NCI-H2081 (cell line): ENCODE measurements around the gene ARMH4.

ENCODE experiments used
- DNase-seq, 2 experiments: peaks; one replicate each; lab custom pipeline; 2025; lab: John Stamatoyannopoulos, UW

Gene ARMH4

DNA sequence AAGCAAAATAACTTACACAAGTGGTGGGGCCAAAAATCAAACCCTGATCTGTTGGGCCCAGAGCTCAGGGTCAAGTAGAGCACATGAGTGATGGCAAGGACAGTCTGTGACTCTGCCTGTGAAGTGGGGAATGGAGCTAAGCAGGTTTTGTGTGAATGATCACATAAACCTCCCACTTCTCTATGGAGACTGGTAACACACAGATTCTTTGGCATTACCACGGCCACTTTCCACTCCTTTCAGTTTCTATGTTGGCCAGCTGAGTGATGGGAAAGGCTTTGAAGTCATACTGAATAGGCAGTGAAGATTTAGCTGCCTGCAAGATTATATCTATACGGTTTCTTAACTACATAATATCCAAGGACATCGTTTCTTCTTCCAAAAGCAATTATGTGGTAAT lies 97.9 kb downstream of the ARMH4 start:
- no peak for DNase-seq

DNA sequence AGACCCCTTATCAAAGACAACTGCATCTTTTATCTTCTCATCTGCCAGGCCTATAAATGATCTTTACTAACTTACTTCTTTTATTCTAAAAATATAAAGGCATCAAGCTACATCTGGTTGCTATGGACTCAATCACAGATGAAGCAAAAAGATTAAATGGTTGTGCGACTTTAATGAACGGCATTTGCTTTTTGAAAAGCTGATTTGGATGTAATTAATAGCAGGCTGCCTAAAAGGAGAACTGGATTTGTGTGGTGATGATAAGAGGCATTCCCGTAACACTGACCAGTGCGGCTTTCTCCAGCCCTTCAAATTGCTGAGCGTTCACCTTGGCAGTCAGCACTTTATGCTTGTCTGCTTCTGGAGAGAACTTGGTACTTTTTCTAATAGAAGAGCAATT lies 103.8 kb downstream of the ARMH4 start:
- DNase-seq: no peak

DNA sequence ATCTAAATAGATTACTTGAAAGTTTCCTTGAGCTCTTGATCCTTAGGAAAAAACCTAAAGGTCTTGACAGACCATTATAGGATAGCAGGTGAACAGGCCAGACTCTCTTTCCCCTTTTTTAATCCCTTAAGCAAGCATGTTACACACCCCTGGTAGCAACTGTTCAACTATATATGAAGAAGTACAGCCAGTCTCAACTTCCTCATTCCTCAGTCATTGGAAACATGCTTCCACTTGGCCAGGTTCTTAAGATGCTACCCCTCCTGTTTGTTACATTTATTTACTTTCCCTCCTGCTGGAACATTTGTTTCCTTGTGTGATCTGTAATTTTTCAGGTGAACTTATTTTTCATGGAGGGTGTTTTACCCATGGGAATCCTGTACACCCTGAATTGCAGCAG lies 124.1 kb downstream of the ARMH4 start:
- DNase-seq: no peak

DNA sequence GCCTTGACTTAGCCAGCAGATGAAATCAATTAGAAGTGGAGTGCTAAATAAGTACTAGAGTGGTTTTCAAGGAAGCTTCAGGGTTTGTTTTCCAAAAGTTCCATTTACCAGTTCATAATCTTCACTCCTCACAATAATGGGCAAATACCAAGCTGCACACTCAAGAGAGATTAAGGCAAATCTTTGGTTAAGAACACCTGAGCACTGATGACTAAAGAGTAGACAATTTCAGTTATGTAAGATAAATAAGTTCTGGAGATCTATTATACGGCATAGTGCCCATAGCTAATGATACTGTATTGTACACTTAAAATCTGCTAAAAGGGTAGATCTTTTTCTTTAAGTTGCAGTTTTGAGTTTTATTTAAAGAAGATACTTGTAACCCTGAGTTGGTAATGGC lies 125.0 kb downstream of the ARMH4 start:
- DNase-seq: no peak

DNA sequence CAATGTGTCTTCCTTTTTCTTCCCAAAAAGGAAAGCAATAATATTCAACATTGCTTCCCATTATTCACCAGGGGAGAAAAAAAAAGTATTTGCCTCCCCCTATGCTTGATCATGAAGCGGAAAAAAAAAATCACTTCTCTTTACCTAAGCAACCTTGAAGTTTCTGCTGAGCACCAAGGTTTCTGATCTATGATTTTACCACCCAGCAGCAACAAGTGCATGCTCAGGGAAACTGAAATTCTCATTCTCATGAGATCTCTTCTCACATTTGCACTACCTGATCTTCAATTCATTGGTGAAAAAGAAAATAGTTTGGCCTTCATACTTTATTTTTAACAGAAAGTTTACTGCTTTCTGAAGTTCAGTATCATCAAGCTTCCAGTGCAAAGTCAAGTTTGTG lies 125.8 kb downstream of the ARMH4 start:
- no peak for DNase-seq

DNA sequence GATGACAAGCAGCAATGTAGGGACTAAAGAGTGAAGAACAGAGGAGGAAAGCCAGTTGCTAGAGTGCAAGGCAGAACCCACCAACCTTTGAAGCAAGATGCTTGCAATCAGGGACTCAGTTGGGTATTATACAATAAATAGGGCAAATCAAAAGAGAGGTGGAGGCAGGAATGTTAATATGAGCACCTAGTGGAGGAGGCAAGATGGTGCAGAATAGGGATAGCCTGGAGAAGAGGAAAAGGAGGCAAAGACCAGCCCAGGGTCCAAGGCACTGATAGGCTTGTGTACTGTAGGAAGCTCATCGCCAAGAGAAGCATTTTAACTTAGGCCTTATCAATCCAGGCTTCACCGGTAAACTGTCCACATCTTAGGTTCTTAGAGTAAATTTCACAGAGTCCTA lies 137.2 kb downstream of the ARMH4 start:
- DNase-seq: no peak

DNA sequence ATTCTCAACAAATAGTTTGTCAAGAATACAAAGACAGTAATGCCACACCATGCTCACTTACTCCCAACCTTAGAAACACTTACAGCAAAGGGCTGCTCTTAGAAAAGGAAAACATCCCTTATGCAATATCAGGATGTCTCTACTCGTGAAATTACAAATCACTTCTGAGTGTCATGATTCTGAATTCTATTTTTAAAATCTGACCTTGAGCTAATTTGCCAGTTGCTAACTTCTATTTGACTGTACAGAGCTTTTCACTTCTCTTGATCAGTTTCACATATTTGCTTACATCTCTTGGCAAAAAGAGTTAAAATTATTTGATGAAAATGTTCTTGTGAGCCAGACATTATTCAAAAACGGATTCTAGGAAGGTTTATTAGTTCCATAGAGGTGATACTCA lies 149.4 kb downstream of the ARMH4 start:
- no peak for DNase-seq

DNA sequence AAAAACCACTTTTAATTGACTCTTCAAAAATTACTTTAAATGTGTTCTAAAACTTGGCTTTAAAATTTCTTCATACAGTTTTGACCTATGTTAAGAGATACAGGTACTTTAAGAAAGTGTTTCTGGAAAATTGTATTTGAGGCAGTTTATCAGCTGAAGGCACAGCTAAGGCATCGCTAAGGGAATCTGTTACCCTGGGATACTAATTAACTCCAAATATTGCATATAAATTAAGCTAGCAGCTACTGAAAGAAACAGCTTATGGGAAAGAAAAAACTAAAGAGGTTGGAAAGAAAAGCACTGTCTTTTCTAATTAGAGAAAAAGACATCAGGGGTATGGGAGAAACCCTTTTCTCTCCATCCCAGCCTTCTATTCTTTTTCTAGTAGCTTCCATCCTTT lies 152.0 kb downstream of the ARMH4 start:
- no peak for DNase-seq

DNA sequence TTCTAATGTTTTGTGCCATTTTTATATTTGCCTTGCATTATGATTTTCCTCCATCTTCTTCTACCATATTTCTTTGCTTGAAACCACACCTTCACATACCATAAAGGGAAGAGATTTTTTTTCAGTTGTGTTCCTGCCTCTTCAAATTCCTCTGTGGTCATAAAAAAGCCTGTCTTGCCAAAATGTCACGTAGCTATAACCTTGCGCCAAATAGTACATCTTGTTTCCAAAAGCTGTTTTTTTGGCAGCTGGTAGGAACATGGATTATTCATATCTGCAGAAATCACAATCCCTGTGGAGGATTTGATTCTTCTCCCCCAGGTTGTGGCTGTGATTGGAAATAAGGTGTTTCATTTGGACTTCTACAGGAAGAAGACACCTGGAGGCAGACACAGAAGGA lies 152.5 kb downstream of the ARMH4 start:
- no peak for DNase-seq

DNA sequence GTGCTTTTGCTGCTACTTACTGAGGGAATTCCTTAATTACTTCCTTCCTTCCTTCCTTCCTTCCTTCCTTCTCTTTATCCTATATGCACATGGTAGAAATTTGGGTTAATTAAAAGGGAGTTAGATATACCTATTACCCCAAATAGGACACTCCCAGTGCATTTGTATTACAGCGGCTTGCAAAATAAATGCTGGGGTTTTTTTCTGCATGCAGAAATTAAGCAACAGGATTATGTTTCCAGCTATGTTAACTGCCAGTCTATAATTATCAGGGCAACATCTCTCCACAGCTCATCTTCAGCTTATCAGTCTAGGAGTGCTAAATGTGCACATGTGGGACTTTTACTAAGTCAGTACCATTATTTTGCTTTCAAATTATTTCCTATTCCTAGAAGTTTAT lies 153.2 kb downstream of the ARMH4 start:
- no peak for DNase-seq

DNA sequence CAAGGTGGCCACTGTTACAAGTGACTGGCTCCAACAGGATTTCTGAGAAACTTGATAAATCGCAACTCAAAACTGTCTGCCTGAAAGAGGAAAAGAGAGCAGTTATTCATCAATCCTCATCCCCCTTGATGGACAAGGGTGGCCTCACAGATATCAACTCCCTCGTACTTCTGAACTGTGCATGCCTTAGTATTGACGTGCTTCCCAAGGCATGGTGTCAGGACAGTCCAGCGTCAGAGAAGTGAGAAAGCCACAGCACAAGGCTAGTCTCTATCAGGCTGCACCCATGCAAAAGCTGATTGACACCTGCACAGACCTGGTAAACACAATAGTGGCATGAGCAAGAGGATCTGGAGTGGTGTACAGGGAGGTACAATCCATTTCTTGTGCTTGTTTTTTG lies 160.7 kb downstream of the ARMH4 start:
- DNase-seq: no peak

DNA sequence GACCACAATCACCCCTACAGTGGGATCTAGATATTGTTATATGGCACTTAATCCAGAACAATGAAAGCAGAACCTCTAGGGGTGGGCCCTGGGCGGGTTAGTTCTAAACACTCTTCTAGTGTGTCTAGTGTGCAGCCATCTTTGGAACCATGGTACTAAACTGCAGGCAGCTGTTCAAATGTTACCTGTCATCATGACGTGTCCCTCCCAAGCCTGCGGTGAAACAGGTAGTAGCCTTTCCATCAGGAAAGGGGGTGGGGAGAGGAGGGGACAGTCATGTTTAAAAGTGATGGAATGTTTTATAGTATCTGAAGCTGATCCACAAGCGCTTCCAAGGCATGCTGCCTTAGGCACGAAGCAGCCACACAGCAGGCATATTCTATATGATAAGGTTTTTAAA lies 163.6 kb downstream of the ARMH4 start:
- DNase-seq: no peak

DNA sequence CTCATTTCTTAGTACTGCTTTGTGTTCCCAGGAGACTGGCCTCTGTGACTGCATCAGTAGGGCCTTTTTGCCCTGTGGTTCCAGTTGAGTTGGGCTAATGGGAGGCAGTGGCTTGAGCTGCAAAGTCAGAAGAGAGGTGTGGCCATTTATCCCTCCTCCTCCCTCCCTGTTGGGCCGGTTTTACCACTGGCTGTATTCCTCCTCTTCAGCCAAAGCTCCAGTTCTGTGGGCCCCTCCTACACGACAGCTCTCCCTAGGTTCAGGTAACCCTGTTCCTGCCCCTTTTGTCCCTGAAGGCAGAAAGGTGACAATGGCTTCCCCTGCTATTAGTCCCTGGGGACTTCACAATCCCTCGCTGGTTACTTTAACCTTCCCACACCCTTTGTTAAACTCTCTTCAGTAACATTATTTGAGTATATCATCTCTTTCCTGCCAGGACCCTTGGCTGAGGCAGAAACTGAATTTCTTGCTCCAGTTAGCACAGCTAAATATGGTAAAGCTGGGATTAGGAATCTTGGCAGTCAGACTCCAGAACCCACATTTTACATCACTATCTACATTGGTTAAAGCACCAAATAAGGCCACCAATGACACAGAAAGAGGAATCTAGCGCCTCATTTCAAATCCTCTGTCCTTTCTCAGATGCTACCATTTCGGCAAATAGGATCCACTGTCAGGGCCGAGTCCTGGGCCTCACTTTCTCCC lies 164.3 kb downstream of the ARMH4 start:
- DNase-seq: no peak

DNA sequence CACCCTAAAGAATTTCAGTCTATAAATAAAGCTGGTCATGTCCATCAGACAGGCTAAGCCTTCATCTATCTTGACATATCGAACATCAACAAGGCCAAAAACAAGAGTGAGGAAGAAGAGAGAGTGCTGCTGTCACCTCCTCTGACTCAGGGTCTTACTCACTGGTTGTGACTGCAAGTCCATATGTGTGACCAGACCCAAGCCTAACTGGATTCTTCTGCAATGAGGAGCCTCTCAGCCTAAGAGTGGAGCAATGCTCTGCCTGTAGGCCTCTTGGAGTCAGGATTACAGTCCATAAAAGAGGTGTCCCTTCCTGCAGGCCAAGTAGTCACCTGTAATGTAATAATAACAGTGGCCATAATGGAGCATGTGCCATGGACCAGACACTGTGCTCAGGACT lies 165.0 kb downstream of the ARMH4 start:
- no peak for DNase-seq

DNA sequence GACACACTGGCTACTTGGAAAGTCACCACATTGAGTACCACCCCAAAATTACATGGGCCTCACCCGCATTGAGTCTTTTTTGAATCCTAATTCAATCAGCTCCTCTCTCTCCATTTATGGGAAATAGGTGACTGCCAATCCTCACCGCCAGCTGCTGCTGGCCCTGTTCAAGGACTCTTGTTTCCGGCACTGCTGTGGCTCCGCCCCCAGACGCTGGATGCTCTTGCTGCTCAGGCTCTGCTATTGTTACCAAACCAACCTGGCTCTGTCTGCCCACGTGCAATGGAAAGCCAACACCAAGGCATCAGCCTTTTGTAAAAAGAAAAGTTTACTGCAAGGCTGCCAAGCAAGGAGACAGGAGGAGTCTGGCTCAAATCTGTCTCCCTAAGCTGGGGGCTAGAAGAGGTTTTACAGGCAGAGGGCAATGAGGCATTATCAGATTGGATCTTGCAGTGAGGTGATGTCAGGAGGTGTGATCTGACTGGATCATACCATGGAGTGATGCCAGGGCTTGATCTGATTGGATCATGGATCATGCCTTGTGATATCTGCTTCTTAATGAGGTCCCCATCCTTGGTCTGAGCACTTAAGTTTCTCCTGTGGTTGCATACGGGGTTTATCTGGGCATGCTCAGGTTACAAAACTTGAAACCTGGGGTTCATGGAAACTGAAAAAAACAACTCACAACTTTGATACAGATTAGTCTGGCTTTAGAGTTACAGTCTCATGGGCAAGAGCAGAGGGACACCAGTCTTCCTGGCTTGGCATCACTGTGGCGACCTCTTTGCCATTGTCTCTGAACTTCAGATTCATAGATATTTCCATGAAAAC lies 169.0 kb downstream of the ARMH4 start:
- no peak for DNase-seq

DNA sequence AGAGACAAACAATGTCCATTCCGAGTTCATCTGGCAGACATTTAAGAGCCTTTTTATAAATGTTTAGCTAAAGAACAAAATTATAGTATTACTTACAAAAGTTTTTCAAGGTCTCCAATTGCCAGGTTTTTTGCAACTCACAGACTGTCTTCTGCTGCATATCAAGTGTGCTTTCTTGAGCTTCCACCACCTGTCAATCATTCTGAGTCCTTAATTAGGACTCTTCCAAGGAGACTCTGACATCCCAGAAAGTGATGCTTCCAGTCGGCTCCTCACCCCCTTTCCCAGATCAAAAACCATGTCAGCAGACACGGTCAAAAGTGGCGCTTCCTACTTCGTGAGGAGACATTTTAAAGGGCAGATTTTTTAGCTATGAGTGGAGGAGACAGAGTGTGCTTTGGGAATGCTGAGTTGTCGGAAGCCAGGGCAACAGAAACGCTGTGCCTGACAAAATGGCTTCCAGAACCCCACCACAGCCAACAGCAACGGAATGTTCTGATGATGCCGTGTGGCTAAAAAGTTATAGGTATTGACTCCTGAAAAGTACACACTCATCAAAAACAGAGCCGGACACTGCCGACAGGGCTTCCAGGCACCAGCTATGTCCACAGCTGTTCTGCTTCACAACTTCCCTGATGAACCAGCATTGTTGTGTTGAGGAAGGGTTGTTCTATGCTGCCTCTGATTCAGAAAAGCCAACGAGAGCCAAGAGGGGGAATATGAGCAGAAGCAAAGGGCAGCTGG lies 170.0 kb downstream of the ARMH4 start:
- no peak for DNase-seq

DNA sequence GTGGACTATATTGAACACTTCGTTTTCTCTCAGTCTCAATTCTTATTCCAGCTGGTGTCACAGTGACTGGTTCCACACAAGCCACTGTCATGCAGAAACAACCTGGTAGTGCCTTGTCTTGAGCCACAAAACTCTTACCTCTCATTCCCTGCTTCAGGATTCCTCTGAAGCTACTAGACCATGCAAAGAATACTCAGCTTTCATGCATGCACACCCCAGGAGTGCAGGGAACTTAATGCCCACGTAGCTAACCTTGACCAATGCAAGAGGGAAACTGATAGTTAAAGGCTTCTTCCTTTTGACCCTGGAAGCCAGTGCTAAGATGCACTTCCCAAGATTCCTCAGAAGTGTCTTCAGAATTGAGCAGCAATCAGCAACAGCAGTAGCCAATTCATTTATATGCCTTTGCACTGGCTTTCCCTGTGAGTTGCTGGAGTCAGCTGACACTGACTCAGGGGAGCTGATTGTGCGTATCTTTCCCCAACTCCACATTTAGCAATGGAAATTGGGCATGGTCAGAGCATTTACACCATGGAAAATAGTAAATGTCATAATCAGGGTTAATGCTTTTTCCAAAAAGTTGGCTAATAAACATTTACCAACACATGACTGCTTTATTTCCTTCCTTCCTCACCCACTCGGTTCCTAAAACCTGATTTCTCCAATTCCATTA lies 172.5 kb downstream of the ARMH4 start:
- no peak for DNase-seq

DNA sequence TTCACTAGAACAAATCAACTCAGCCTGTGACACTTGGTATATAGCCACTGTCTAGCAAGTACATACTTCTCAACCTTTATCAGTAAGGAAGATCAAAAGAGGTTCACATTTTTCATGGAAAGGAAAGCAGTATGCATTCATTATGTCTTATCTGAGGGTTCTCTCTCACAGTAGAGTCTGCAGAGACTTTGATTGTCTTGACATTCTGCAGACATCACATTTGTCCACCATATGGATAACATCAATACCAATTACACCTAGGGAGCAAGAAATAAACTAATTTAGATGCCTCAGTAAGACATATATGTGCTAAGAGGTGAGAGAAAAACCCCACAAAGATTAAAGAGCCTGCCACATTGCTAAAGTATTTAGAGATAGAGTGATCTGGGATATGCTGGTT lies 175.3 kb downstream of the ARMH4 start:
- no peak for DNase-seq

DNA sequence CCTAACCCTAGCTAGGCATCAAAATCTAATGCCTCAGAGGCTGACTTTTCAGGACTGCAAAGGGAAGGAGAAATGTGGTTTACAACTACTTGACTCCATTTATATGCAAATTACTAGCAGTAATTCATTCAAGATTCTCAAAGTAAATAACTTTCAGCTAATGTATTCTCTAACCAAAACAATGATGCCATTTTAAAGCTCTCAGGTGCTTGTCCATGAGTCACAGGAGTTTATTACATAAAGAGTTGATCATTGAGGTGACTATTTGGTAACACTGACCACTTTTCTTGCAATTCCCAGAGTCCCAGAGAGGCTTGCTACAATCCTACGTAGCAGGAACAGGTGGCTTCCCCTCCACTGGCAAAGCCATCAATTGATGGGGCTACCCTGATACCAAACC lies 177.1 kb downstream of the ARMH4 start:
- DNase-seq: no peak

DNA sequence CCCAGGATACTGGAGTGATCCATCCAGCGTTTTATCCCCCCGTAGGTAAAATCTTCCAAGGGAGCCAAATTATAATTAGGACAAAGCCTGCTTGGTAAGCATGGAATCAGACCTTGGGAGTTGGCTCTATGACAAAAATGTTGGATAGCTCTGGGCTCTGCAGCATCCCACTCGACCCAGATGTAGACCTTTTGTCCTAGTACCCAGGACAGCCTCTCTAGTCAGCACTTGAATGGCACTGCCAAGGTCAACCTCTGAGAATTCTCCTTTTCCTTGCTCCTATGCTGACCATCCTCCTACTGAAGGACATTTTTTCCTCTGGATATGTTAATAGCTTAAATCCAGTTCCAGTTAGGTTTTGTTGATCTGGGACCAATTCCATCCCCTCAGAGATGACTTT lies 181.4 kb downstream of the ARMH4 start:
- no peak for DNase-seq

DNA sequence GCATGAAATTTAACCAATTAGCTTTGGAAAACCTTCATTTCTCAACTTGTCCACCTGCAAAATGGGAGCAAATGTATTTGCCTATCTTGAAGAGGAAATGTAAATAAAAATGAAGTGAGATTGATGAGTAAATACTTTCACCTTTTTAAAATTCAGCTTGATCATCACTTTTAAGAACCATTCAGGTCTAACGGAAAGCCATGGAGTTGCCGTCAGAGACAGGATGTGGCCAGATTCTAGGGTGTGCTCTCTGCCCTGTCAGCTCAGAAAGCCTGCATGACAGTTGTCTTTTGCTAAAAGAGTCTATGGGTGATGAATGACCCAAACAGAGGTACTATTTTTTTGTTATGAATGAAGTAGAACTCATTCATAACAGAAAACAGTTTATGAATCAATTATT lies 181.8 kb downstream of the ARMH4 start:
- no peak for DNase-seq

DNA sequence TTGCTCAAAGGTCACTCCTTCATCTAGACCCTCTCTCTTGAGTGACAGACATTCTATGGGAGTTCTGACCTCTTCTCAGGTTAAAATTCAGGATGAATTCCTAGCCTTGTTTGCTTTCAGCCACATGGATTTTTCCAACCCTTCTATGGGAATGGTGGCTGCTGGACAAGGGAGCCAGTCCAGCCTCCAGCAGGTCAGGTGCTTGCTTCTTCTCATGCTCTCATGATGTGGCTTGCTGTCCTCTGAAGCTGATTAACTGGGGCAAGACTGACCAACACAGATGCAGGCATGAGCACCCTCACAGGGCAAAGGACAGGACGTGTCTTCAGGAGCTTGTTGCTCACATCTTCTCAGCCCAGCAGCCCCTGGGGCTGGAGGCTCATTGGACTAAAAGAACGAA lies 188.9 kb downstream of the ARMH4 start:
- no peak for DNase-seq
